Liver (tissue), 9 donors: ENCODE data around the gene DLL4. TPM values are rescaled to one million over a fixed set of nuclear protein-coding genes. Genes with fewer than 3 reads are reported as not detected.

Experiments used
- DNase-seq: peaks from one replicate; pipeline ENCODE4 v3.0.0-alpha.2; 2017; ENCODE audit warnings: low spot score
- H3K27ac ChIP-seq, 2 donors: one replicate each; pipeline ENCODE4 v1.7.0; 2013; ENCODE audit warnings: inconsistent platforms in 2 of 2, low read length in 2 of 2, control low read depth in 1 of 2, low read depth in 1 of 2, mild to moderate bottlenecking in 1 of 2
- H3K27me3 ChIP-seq, 4 donors: one replicate each; pipeline versions ENCODE4 v1.6.1 to v1.7.0; 2013; ENCODE audit warnings: low read length in 3 of 4, inconsistent platforms in 1 of 4, mild to moderate bottlenecking in 1 of 4, moderate library complexity in 1 of 4; ENCODE audit not compliant: control insufficient read depth in 4 of 4, insufficient read depth in 4 of 4
- H3K36me3 ChIP-seq, 4 donors: one replicate each; pipeline versions ENCODE4 v1.6.1 to v1.7.0; 2013; ENCODE audit warnings: low read length in 3 of 4, mild to moderate bottlenecking in 3 of 4, low read depth in 1 of 4, moderate library complexity in 1 of 4; ENCODE audit not compliant: control insufficient read depth in 4 of 4, insufficient read depth in 3 of 4
- H3K4me1 ChIP-seq, 4 donors: one replicate each; pipeline versions ENCODE4 v1.6.1 to v1.7.0; 2013; ENCODE audit warnings: low read length in 3 of 4, mild to moderate bottlenecking in 3 of 4, moderate library complexity in 1 of 4; ENCODE audit not compliant: control insufficient read depth in 4 of 4, insufficient read depth in 4 of 4
- H3K4me3 ChIP-seq, 3 donors: one replicate each; pipeline versions ENCODE4 v1.6.1 to v1.7.0; 2013; ENCODE audit warnings: low read length in 3 of 3, control low read depth in 1 of 3, low read depth in 1 of 3, mild to moderate bottlenecking in 1 of 3
- H3K9ac ChIP-seq, 2 donors: one replicate each; pipeline ENCODE4 v1.7.0; 2013; ENCODE audit warnings: low read length in 2 of 2, mild to moderate bottlenecking in 2 of 2, moderate library complexity in 2 of 2, control low read depth in 1 of 2, low read depth in 1 of 2
- H3K9me3 ChIP-seq, 4 donors: one replicate each; pipeline versions ENCODE4 v1.6.1 to v1.7.0; 2013; ENCODE audit warnings: low read length in 3 of 4; ENCODE audit not compliant: control insufficient read depth in 4 of 4
- ATF3 ChIP-seq: IDR thresholded peaks from 2 replicates; pipeline ENCODE4 v1.6.1; 2016; ENCODE audit warnings: antibody characterized with exemption
- CTCF ChIP-seq: fragments of 150-350 bp; IDR thresholded peaks from 2 replicates; pipeline ENCODE4 v1.5.1; 2017; ENCODE audit warnings: improper control_type of control experiment, low read depth, low read length; ENCODE audit not compliant: missing input control
- EGR1 ChIP-seq, 2 donors: IDR thresholded peaks; 2 replicates each; pipeline ENCODE4 v1.6.1; 2016 to 2018; ENCODE audit warnings: antibody characterized with exemption in 2 of 2, low read depth in 2 of 2
- FOXA1 ChIP-seq: IDR thresholded peaks from 2 replicates; pipeline ENCODE4 v1.6.1; 2016; ENCODE audit warnings: antibody characterized with exemption
- FOXA2 ChIP-seq: IDR thresholded peaks from 2 replicates; pipeline ENCODE4 v1.6.1; 2016; ENCODE audit warnings: antibody characterized with exemption
- GABPA ChIP-seq, 2 donors: IDR thresholded peaks in 1 of 2; conservative IDR thresholded peaks in 1 of 2; 2 replicates each; pipeline ENCODE4 v1.6.1; 2016; ENCODE audit warnings: antibody characterized with exemption in 2 of 2, mild to moderate bottlenecking in 1 of 2, moderate library complexity in 1 of 2
- HNF4A ChIP-seq, 2 donors: conservative IDR thresholded peaks; 2 replicates each; pipeline ENCODE4 v1.6.1; 2016; ENCODE audit warnings: antibody characterized with exemption in 2 of 2, mild to moderate bottlenecking in 2 of 2
- HNF4G ChIP-seq: IDR thresholded peaks from 2 replicates; pipeline ENCODE4 v1.6.1; 2016; ENCODE audit warnings: antibody characterized with exemption
- JUND ChIP-seq, 2 donors: IDR thresholded peaks; 2 replicates each; pipeline ENCODE4 v1.6.1; 2016; ENCODE audit warnings: antibody characterized with exemption in 2 of 2
- MAX ChIP-seq: IDR thresholded peaks from 2 replicates; pipeline ENCODE4 v1.6.1; 2016; ENCODE audit warnings: antibody characterized with exemption
- NR2F2 ChIP-seq: IDR thresholded peaks from 2 replicates; pipeline ENCODE4 v1.6.1; 2016; ENCODE audit warnings: antibody characterized with exemption
- RAD21 ChIP-seq, 2 donors: IDR thresholded peaks; 2 replicates each; pipeline ENCODE4 v1.6.1; 2016; ENCODE audit warnings: antibody characterized with exemption in 2 of 2, mild to moderate bottlenecking in 2 of 2
- REST ChIP-seq: IDR thresholded peaks from 2 replicates; pipeline ENCODE4 v1.6.1; 2016; ENCODE audit warnings: antibody characterized with exemption, mild to moderate bottlenecking
- RXRA ChIP-seq, 2 donors: IDR thresholded peaks; 2 replicates each; pipeline ENCODE4 v1.6.1; 2017 to 2018; ENCODE audit warnings: antibody characterized with exemption in 2 of 2, mild to moderate bottlenecking in 1 of 2
- SP1 ChIP-seq: IDR thresholded peaks from 2 replicates; pipeline ENCODE4 v1.6.1; 2018; ENCODE audit warnings: antibody characterized with exemption, mild to moderate bottlenecking
- TAF1 ChIP-seq: conservative IDR thresholded peaks from 2 replicates; pipeline ENCODE4 v1.6.1; 2016; ENCODE audit warnings: antibody characterized with exemption, mild to moderate bottlenecking
- YY1 ChIP-seq: IDR thresholded peaks from 2 replicates; pipeline ENCODE4 v1.6.1; 2016; ENCODE audit warnings: antibody characterized with exemption, mild to moderate bottlenecking
- ZBTB33 ChIP-seq: IDR thresholded peaks from 2 replicates; pipeline ENCODE4 v1.6.1; 2016; ENCODE audit warnings: antibody characterized with exemption
- WGBS: extraction: QIAGEN DNeasy Blood & Tissue Kit; methylation state at CpG from one replicate; pipeline ENCODE4 v1.1.7; 2013; 5-methylcytosine and 5-hydroxymethylcytosine counted together
- polyA plus RNA-seq, 2 donors: library from polyadenylated mRNA; stranded (reverse) in 1 of 2; unstranded in 1 of 2; fragments of 200-250 nt in 1 of 2; fragments of >200 nt in 1 of 2; fragmentation: Nextera tagmentation in 1 of 2; extraction: Ambion mirVana in 1 of 2; gene quantifications; one replicate each; pipeline versions ENCODE4 v1.2.1 to v1.2.3, GENCODE V29; 2013 to 2015
- total RNA-seq, 2 donors: library from RNA; depleted of rRNA; stranded (reverse); fragments of >200 nt; gene quantifications; one replicate each; pipeline ENCODE4 v1.2.3, GENCODE V29; 2014
- donor health status: healthy.
- donor health status: healthy.
- donor health status: healthy.
- donor health status: healthy.
- donor health status: healthy.

Gene DLL4
- total and polyA plus RNA-seq, 4 donors: 2.1 to 3.8 (median 3.0) TPM

- DNase-seq: no peak
Observed at GRCh38 chr15:40949756-40950207, 20.6 kb downstream of the DLL4 start.

More at GRCh38 chr15:40949756-40950207, 20.6 kb downstream of the DLL4 start:
- peak overlapping the region; percentile 88 to 92 for H3K27ac ChIP-seq
- H3K4me1 ChIP-seq: peaks cover 8 to 45% (median 32%) of the 10 kb centered on the region in 4 donors
- no peak overlapping the region for H3K4me3 ChIP-seq
- TF ChIP-seq CTCF: no peak
- peak; percentile 77 for TF ChIP-seq HNF4G
- TF ChIP-seq RAD21 (IDR thresholded peaks at IDR 0.05): peak; percentile 37
- TF ChIP-seq ZBTB33: peak; percentile 92
- TF ChIP-seq MAX: peak; percentile 85
- TF ChIP-seq REST: peak; percentile 47
- TF ChIP-seq NR2F2: no peak
- peak in 1 of 2 donors; percentile 36 for TF ChIP-seq GABPA (IDR thresholded peaks at IDR 0.05 in 1 of 2, conservative IDR thresholded peaks at IDR 0.05 in 1 of 2)
- peak; percentile 91 for TF ChIP-seq SP1
- TF ChIP-seq TAF1: no peak
- TF ChIP-seq ATF3: peak; percentile 56
- TF ChIP-seq YY1: peak; percentile 75
- TF ChIP-seq FOXA2: peak; percentile 84
- peak; percentile 80 for TF ChIP-seq FOXA1
- peak; percentile 93 to 95 for TF ChIP-seq HNF4A (conservative IDR thresholded peaks at IDR 0.05)
- peak in 1 of 2 donors; percentile 49 for TF ChIP-seq EGR1 (IDR thresholded peaks at IDR 0.05; ENCODE audit: low read depth in 2 of 2)
- TF ChIP-seq RXRA (IDR thresholded peaks at IDR 0.05): peak; percentile 69 to 88
- peak; percentile 49 to 78 for TF ChIP-seq JUND (IDR thresholded peaks at IDR 0.05)
- H3K9me3 ChIP-seq: no peaks in the 10 kb centered on the region
- no peaks in the 10 kb centered on the region for H3K36me3 ChIP-seq
- 27% methylated on average over 7 of the region's 7 CpGs for WGBS
- no peaks in the 10 kb centered on the region for H3K27me3 ChIP-seq
- peak overlapping the region in 1 of 2 donors; percentile 26 for H3K9ac ChIP-seq
